GM04503 (cell line): ENCODE measurements around the gene NIPBL.
"Not testable (repeated sequence)": the region's sequence is repeated elsewhere in the genome, so short reads cannot be mapped to it uniquely, and the experiment has no call there.

ENCODE experiments used
- DNase-seq: peaks from one replicate; pipeline ENCODE4 v3.0.0-alpha.2; 2012; ENCODE audit warnings: low read depth

NIPBL gene

DNA sequence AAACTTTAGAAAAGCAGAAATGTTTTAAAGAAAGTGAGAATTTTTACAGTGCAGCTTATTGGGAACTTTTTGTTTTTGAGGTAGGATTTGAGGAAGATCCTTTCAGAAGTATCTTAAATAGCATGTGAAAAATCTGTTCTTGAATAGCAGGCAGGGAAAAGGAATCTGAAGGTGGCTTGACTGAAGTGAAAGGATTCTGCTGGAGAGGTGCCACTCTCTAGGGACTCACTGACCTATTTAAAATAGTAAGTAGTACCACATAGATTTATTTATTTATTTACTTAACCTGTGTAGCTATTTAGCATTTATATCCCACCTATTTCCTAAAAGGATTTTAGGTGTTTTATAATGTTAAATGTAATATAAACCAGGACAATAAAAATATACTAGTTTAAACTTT lies 69.1 kb downstream of the NIPBL start:
- DNase-seq, result no peak

DNA sequence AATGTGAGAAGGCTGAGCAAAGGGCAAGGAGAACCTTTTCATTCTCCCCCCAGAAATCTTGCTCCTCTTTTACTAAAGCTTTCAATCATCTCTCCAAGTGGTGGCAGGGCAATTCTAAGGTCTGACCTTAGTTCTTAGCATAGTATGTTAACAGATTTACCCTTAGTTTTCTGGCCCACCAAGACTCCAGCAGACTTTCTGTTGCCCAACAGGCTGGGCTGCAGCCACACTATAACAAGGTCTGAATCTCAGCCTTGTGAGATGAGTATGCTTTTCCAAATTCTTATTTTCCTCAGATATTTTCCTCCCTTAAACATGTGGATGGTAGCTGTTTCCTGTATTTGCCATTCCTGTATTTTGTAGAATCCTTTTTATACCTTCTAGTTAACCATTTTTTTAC lies 69.5 kb downstream of the NIPBL start:
- DNase-seq, result no peak

DNA sequence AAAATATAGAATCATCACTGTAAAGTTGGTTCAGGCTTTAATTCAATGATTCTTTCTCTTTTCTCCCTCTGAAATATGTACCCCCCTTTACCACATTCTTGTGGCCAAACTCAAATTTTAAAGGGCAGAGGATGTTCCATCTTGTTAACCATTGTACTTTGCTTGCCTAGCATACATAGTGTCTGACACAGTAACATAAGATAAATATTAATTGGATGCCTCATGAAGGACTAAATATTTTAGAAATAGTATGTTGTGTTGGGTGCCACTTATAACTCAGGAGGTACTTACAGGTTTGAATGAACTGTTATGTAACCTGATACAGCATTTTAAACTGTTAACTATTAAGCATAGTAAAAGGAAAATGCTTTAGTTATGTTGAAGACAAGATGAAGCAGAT lies 71.5 kb downstream of the NIPBL start:
- peak; percentile 31 for DNase-seq

DNA sequence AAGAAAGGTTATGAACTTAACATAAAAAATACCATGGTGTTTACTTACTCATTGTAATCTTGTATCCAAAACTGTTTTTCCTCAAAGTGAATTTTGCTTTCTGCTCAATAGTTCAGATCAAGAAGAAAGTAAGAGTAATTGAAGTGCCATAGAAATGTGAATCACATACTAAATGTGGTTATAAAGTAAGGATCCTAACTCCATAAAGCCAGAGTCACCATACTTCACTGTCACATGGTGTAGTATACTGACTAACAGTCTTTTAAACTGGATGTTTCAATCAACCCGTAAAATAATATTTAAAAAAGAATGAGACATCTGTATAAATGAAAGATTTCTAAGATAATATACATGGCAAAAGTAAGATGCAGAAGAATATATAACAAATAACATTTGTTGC lies 72.1 kb downstream of the NIPBL start:
- DNase-seq, result no peak

DNA sequence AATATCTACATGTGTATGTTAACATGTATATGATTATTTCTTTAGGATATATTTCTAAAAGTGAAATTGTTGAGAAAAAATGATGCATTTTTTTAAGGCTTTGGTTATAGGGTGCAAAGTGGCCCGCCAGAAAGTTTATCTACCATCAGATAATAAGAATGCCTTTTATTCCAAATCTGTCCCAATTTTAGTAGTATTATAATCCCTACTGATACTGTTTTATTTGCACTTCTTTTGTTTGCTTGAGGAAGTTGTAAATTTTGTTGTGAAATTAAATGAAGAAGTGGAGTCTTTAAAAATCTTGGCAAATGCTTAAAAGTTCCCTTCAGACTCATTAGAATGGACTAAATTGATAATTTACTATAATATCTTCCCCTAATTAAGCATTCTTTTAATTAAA lies 73.0 kb downstream of the NIPBL start:
- no peak for DNase-seq

DNA sequence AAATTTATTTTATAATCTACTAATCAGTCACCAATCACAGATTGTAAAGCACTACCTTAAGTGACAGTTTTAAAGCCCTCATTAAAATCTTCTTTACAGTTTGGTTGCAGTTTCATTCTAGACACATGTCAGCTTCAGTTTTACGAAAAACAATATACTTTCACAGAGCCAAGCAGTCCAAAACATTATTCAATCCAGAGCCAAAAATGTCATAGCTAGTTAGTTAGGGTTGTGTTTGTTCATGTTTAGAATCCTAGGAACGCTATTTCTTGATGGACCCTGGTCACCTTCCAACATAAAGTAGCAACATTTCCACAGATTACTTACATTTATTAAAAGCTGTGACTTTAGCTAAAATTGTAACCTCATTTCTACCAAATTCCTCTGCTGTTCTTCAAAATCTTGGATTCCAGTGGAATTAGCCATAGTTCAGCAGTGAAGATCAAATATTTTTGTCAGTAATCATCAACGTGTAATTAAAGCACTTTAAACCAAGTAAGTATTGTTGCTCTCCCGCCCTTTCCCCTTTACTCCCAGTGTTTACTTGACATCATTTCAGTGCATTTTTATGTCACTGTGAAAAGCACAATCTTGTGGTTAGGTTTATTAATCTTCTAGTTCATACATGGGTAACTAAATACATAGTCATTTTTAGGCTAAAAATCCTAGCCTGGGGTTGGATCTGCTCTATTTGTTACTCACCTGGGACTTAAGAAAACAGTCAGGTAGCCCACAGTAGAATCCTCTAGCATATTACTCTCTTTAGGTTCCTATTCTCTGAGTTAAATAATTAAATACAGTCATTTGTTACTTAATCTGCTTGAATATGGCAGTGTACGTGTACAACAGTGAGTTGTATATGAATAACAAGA lies 74.3 kb downstream of the NIPBL start:
- peak; percentile 89 for DNase-seq

DNA sequence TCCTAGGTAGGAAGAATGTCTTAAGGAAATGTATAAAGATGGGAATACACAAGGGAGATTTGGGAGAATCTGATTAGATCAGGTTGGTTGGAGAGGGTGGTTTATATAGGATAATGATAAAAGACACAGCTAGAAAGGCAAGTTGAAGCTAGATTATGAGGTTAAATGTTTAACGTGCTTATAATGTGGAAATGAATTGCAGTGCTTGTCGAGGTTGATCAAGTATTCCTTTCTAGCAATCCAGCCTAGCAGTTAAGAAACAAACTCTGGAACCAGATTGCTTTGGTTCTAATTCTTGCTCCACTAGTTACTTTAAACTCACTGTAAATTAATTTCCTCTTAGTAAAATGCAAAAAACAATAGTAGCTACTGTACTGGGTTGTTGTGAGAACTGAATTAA lies 76.5 kb downstream of the NIPBL start:
- DNase-seq, result no peak

DNA sequence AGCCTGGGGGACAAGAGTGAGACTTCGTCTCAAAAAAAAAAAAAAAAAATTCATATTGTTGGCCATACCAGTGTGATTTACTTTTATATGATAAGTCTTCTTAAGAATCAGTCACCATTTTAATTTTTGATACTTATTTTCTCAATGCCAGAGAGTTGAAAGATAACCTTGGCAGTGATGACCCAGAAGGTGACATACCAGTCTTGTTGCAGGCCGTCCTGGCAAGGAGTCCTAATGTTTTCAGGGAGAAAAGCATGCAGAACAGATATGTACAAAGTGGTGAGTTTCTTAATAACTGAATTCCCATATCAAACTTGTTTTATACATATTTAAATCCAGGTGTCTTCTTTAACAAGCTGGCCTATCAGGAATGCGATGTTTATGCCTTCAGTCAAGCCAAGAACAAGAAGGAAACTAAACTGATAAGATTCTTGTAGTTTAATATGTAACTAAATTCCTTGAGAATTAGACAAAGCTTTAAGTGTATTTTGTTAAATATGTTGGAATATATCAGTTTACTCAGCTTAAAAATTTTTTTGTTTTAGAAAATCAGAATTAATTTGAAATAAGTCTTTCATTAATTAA lies 81.5 kb downstream of the NIPBL start:
- DNase-seq, result no peak

DNA sequence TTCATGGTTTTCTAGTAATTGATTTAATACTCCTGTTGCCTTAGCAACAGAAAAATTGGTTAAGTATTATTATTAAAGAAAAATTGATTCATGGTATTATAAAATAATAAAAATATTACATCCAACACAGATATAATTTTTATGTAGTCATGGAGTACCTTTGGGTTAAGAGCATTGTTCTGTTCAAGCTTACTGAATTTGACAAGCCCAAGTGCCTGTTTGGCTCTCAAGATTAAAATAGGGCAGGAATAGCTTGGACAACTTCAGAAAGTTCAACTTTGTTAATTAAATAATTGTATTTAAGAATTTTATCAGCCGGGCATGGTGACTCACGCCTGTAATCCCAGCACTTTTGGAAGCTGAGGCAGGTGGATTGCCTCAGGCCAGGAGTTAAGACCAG lies 82.0 kb downstream of the NIPBL start:
- no peak for DNase-seq

DNA sequence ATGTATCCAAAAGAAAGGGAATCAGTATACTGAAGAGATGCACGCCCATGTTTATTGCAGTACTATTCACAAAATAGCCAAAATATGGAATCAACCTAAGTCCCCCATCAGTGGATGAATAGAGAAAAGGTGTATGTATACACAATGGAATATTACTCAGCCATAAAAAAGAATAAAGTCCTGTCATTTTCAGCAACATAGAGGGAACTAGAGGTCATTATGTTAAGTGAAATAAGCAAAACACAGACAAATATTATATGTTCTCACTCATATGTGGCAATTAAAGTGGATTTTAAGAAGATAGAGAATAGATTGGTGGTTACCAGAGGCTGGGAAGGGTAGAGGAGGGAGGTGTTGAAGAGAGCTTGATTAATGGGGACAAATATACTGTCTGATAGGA lies 88.6 kb downstream of the NIPBL start:
- no peak for DNase-seq

DNA sequence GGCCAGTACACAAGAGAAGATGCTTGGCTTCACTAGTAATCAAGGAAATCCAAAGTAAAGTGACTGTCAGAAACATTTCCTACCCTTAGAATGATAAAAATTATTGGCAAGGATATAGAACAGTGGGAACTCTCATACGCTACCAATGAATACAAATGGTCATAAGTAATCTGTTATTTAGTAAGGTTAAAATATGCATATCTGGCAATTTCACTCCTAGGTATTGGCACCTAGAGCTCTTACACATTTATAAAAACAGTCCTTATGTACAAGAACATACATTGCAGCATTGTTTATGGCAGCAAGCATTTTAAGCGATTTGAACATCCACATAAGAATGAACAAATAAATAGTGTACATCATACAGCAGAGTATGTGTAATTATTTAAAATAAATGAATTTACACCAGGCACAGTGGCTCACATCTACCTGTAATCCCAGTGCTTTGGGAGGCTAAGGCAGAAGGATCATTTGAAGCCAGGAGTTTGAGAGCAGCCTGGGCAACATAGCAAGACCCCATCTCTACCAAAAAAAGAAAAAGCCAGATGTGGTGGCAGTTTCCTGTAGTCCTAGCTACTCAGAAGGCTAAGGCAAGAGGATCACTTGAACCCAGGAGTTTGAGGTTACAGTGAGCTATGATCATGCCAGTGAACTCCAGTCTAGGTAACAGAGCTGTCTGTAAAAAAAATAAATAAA lies 93.3 kb downstream of the NIPBL start:
- DNase-seq, result no peak

DNA sequence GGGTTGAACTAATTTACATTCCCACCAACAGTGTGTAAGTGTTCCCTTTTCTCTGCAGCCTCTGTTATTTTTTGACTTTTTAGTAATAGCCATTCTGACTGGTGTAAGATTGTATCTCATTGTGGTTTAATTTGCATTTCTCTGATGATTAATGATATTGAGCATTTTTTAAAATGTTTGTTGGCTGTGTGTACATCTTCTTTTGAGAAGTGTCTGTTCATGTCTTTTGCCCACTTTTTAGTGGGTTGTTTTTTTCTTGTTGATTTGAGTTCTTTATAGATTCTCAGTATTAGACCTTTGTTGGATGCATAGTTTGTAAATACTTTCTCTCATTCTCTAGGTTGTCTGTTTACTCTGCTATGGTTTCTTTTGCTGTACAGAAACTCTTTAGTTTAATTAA lies 101.6 kb downstream of the NIPBL start:
- DNase-seq, result no peak

DNA sequence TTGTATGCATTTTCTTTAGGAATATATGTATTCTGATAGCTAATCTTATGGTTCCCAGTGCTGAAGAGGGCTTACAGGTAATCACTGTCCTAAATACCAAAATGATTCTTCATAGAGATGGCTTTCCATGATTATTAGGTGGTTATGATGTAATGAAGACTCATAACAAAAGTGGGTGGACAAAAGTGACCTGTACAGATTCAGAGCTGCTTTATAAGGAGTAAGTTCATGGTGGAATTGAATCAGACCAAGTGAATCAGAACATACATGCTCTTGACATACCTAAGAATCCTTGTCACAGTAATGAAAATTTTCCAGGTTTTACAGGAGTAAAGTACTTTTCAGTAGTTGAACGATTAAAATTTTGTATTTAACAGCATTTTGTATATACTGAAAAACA lies 105.6 kb downstream of the NIPBL start:
- DNase-seq, result no peak

DNA sequence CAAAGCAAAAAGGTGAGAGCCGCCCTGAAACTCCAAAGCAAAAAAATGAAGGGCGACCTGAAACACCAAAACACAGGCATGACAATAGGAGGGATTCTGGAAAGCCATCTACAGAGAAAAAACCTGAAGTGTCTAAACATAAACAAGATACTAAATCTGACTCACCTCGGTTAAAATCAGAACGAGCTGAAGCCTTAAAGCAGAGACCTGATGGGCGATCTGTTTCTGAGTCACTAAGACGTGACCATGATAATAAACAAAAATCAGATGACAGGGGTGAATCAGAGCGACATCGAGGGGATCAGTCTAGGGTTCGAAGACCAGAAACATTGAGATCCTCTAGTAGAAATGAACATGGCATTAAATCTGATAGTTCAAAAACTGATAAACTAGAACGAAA lies 108.8 kb downstream of the NIPBL start:
- no peak for DNase-seq

DNA sequence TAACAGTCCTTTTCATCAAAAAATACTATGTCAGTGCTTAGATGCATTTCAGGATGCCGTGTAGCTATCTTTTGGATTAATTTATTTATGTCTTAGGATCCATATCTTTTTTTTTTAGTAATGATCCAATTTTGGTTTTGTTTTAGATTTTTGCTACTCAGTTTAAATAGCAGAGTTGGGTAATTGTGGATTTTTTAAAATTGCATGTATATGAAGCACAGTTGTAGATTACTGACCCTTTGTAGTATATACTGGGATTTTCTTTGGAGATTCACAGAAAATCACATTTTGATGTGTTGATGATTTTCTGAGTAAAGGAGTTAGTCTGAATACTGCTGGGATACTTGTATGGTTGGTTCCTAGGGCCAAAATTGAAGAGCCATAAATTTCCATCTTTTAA lies 111.8 kb downstream of the NIPBL start:
- DNase-seq, result no peak

DNA sequence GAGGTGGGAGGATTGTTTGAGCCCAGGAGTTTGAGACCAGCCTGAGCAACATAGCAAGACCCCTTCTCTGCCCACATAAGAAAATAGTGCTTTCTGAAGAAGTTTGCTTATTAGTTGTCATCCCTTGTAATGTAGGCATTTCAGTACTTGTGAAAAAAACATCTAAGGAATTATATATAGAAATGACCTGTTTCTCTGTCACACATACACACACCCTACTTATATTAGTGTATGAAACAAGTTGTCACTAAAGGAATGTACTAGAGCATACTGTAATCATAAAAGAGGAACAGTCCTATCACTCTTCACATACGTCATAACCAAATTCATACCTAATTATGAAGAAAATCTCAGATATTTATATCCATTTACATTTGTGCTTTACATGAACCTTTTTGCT lies 122.0 kb downstream of the NIPBL start:
- DNase-seq, result no peak

DNA sequence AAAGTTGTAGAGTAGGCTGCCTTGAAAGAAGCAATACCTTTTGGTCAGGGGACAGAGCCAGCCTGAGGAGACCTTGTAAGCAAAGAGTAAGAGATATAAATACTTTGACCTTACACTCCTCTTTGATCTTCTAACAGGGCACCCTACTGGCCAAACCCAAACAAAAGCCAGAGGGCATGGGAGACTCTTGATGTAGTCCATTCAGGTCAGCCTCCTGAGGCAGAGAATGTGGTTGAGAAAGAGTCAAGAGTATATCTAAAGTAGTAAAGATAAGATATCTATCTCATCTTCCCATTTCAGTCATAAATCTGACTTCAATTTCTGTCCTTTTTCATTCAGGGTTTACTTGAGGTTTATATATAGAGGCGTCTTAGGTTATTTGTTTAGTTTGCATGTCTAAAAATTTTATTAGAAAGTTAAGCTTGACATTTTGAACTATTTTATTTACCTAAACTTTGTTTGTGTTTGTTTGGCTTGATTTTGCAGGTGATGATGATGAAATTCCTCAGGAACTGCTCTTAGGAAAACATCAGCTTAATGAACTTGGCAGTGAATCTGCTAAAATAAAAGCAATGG lies 125.7 kb downstream of the NIPBL start:
- DNase-seq, result no peak

DNA sequence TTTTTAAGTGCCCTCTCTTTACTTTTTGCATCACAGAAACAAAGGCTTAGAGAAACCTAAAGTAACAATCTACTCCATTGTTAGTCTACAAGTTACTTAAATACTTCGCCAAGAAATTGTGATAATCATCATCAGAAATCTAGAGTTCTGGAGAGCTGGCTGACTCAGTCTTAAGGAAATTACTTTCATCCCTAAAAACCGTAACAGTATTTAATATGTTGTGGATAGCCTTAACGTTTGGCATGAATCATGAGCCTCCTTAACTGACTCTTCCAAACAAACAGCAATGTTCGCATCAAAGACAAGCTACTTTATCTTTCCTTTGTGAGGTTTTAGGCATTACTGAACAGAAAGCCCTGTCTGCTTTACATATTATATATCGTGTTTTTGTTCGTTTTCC lies 128.7 kb downstream of the NIPBL start:
- no peak for DNase-seq

DNA sequence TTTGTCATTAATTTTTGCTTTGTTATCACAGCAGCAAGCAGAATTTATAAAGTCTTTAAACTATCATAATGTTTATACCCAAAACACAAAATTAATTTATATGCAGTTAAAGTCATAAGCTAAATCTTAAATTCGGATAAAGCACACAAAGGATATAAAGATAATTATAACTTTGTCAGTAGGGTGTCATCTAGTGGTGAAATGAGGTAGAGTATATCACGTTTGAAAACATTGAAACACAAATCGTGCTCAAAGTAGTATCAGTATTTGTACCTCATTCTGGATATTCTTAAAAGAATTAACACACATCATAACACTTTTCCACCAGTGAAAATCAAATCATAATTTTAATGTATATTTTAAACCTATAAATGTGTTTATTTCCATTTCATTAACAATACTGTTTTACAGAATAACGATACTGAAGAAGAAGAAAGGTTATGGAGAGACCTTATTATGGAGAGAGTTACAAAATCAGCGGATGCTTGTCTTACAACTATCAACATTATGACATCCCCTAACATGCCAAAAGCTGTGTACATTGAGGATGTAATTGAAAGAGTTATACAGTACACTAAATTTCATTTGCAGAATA lies 129.5 kb downstream of the NIPBL start:
- DNase-seq, result no peak

DNA sequence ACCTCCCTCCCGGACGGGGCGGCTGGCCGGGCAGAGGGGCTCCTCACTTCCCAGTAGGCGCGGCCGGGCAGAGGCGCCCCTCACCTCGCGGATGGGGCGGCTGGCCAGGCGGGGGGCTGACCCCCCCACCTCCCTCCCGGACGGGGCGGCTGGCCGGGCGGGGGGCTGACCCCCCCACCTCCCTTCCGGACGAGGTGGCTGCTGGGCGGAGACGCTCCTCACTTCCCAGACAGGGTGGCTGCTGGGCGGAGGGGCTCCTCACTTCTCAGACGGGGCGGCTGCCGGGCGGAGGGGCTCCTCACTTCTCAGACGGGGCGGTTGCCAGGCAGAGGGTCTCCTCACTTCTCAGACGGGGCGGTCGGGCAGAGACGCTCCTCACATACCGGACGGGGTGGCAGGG lies 136.6 kb downstream of the NIPBL start:
- not testable (repeated sequence) for DNase-seq

DNA sequence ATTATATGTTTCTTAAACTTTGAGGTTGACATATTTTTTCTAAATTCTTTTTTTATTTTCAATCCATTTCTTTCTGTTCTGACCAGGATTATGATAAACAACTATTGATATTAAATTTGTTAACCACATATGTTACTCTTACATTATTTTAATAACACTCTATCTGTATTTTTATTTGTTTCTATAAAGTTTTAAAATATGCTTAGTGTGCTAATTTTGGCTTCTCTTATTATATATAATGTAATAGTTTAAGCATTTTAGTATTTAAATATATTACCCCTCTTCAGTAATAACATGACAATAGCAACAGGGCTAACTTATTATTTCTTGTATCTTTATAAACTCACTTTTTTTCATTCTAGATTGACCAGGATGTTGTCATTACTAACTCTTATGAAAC lies 137.8 kb downstream of the NIPBL start:
- no peak for DNase-seq

DNA sequence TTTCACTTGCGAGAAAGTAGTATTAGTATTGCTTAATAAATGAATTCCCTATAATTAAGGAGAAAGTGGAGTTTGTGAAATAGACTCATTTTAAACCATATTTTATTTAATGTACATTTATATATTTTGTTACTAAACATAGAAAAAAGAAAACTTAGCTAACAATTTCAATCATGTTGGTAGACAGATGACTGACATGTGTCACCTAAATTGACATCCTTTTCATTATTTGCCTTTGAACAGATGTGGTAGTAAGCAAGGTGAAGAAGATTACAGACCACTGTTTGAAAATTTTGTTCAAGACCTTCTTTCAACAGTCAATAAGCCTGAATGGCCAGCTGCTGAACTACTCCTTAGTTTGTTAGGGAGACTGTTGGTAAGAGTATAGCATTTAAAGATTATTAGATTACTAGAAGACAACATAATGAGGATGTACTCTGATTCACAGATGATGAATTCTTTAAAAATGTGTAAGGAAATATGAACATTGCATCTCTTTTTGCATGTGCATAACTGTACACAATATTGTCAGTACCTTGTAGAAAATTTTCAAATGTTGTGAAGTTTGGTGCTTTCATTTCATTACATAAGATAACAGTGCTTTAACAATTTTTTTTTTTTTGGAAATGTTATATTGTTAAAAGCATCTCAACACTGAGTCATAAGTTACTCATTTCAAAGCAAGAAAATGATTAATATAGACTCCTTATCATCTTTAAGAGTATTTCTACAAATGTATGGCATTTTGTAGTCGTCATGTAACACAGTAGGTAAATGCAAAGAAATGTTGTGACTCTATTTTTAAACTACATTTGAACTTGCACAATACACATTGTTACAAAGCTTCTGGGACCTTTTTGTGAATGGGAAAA lies 139.5 kb downstream of the NIPBL start:
- DNase-seq, result no peak
